Esophagus muscularis mucosa (tissue), 3 donors: ENCODE results near the gene TMCC2.

Experiments
- POLR2AphosphoS5 ChIP-seq, 2 donors: sonication (generic); formaldehyde crosslinking; IDR thresholded peaks; one replicate each; pipeline ENCODE4 v1.6.1; 2017; ENCODE audit warnings: antibody characterized with exemption in 2 of 2
- TF ChIP-seq, protein P1 (sequence below), 3 experiments: fragments of 200-600 bp in 2 of 3; fragments of 450-650 bp in 1 of 3; sonication (generic) in 2 of 3; IDR thresholded peaks; one replicate each; pipeline ENCODE4 v1.5.1; 2017 to 2019; ENCODE audit warnings: antibody characterized with exemption in 3 of 3, mild to moderate bottlenecking in 2 of 3, moderate library complexity in 1 of 3

DNA sequence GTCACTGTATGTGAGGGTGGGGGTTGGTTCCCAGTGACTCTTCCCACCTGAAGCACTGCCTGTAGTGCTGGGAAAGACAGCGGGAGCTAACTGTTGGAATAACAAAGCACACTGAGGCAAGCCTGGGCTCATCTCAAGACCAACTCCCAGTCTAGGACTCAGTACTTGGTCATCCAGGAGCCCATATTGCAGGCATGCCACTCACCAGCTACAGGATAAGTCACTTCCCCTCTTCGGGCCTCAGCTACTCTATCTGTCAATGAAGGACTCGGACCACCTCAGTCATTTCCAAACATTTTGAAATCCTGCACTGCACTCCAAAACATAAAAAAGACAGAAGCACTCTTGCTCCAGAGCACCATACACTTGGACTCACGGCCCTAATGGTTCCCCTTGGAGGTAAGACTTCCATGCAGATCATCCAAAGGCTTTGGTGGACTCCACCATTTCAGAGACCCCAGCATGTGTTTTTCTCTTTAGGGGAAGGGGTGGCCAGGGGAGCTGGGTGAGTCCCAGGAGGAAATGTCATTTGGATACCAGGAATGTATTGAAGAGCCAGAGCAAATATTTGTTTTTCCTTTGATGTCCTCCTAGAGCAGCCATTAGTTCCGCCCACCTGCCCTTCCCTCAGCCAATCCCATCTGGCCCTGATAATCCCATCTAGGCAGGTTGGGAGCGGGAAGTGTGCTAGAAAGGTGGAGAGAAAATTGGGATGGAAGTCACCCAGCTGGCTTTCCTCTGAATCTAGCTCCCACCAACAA lies 90.7 kb downstream of the TMCC2 start:
- TF ChIP-seq, protein P1, sequence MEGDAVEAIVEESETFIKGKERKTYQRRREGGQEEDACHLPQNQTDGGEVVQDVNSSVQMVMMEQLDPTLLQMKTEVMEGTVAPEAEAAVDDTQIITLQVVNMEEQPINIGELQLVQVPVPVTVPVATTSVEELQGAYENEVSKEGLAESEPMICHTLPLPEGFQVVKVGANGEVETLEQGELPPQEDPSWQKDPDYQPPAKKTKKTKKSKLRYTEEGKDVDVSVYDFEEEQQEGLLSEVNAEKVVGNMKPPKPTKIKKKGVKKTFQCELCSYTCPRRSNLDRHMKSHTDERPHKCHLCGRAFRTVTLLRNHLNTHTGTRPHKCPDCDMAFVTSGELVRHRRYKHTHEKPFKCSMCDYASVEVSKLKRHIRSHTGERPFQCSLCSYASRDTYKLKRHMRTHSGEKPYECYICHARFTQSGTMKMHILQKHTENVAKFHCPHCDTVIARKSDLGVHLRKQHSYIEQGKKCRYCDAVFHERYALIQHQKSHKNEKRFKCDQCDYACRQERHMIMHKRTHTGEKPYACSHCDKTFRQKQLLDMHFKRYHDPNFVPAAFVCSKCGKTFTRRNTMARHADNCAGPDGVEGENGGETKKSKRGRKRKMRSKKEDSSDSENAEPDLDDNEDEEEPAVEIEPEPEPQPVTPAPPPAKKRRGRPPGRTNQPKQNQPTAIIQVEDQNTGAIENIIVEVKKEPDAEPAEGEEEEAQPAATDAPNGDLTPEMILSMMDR (IDR thresholded peaks at IDR 0.05), result no peak
- no peak for TF ChIP-seq POLR2AphosphoS5 (IDR thresholded peaks at IDR 0.05)
